Kidney glomerular epithelial cell (primary cell): Measurements from ENCODE around the gene NCAPH2.
"Not testable (repeated sequence)": the region's sequence is repeated elsewhere in the genome, so short reads cannot be mapped to it uniquely, and the experiment has no call there.

Experiments
- DNase-seq: peaks from one replicate; lab custom pipeline; 2025; lab: John Stamatoyannopoulos, UW

NCAPH2 gene

GRCh38 chr22:50530877-50531545, 23.0 kb downstream of the NCAPH2 start:
- no peak for DNase-seq

- DNase-seq, result no peak
Measured at GRCh38 chr22:50531546-50531961, 23.5 kb downstream of the NCAPH2 start.

- peak; percentile 39 for DNase-seq
Measured at GRCh38 chr22:50531962-50532674, 24.1 kb downstream of the NCAPH2 start.

GRCh38 chr22:50532824-50533796, 25.1 kb downstream of the NCAPH2 start:
- DNase-seq, result no peak

- DNase-seq, result peak; percentile 50
Measured at GRCh38 chr22:50533856-50534711, 26.1 kb downstream of the NCAPH2 start.

- no peak for DNase-seq
Measured at GRCh38 chr22:50535113-50535512, 27.1 kb downstream of the NCAPH2 start.

GRCh38 chr22:50536226-50536625, 28.2 kb downstream of the NCAPH2 start:
- DNase-seq, result no peak

- DNase-seq, result no peak
Measured at GRCh38 chr22:50537765-50538164, 29.7 kb downstream of the NCAPH2 start.

GRCh38 chr22:50540381-50540780, 32.4 kb downstream of the NCAPH2 start:
- DNase-seq, result no peak

GRCh38 chr22:50541667-50542026, 33.6 kb downstream of the NCAPH2 start:
- not testable (repeated sequence) for DNase-seq

GRCh38 chr22:50542416-50542927, 34.4 kb downstream of the NCAPH2 start:
- no peak for DNase-seq

GRCh38 chr22:50544078-50544745, 36.2 kb downstream of the NCAPH2 start:
- peak; percentile 14 for DNase-seq

GRCh38 chr22:50544746-50545253, 36.8 kb downstream of the NCAPH2 start:
- no peak for DNase-seq

- no peak for DNase-seq
Measured at GRCh38 chr22:50545522-50546325, 37.7 kb downstream of the NCAPH2 start, which contains the start of gene KLHDC7B. TSS of gene KLHDC7B (plus strand) at chr22:50545899. CDS start at chr22:50546244, 345 bp downstream.

- no peak for DNase-seq
Measured at GRCh38 chr22:50546326-50547262, 38.6 kb downstream of the NCAPH2 start.

- DNase-seq, result no peak
Measured at GRCh38 chr22:50547263-50547985, 39.4 kb downstream of the NCAPH2 start.

GRCh38 chr22:50548040-50548920, 40.3 kb downstream of the NCAPH2 start:
- DNase-seq, result no peak
